ENCODE results near the gene SMURF1.

The SMURF1 gene

GRCh38 chr7:99090771-99091542, 53.0 kb downstream of the SMURF1 start:
- H3K36me3 ChIP-seq (ENCODE audit: insufficient read depth, low read length): peaks cover 4% of the 10 kb centered on the region
- no peaks in the 10 kb centered on the region for H3K27me3 ChIP-seq (ENCODE audit: control insufficient read depth in 1 of 2, insufficient read depth in 2 of 2, low read length in 2 of 2)
- no peak overlapping the region for H3K9ac ChIP-seq (ENCODE audit: low read length)
- H3K9me3 ChIP-seq (ENCODE audit: low read length): no peaks in the 10 kb centered on the region
- H3K4me3 ChIP-seq (ENCODE audit: low read depth in 1 of 2, low read length in 2 of 2): no peak overlapping the region
- H3K4me1 ChIP-seq (ENCODE audit: insufficient read depth, low read length): peaks cover 23% of the 10 kb centered on the region
- no peak overlapping the region for H3K27ac ChIP-seq (ENCODE audit: low read depth, low read length)

GRCh38 chr7:99089914-99090629, 53.8 kb downstream of the SMURF1 start:
- Histone ChIP-seq H3K9ac (ENCODE audit: low read length) (no peak overlapping the region), H3K4me3 (ENCODE audit: low read depth in 1 of 2, low read length in 2 of 2) (no peak overlapping the region), H3K27me3 (ENCODE audit: control insufficient read depth in 1 of 2, insufficient read depth in 2 of 2, low read length in 2 of 2) (no peaks in the 10 kb centered on the region), H3K9me3 (ENCODE audit: low read length) (no peaks in the 10 kb centered on the region), H3K27ac (ENCODE audit: low read depth, low read length) (no peak overlapping the region), H3K36me3 (ENCODE audit: insufficient read depth, low read length) (peaks cover 4% of the 10 kb centered on the region), H3K4me1 (ENCODE audit: insufficient read depth, low read length) (peaks cover 16% of the 10 kb centered on the region)

- Histone ChIP-seq H3K9ac (ENCODE audit: low read length) (no peak overlapping the region), H3K4me1 (ENCODE audit: insufficient read depth, low read length) (peaks cover 27% of the 10 kb centered on the region), H3K36me3 (ENCODE audit: insufficient read depth, low read length) (peaks cover 4% of the 10 kb centered on the region), H3K27ac (ENCODE audit: low read depth, low read length) (no peak overlapping the region), H3K4me3 (ENCODE audit: low read depth in 1 of 2, low read length in 2 of 2) (no peak overlapping the region), H3K9me3 (ENCODE audit: low read length) (no peaks in the 10 kb centered on the region), H3K27me3 (ENCODE audit: control insufficient read depth in 1 of 2, insufficient read depth in 2 of 2, low read length in 2 of 2) (no peaks in the 10 kb centered on the region)
Observed at GRCh38 chr7:99086944-99087343, 57.0 kb downstream of the SMURF1 start.

GRCh38 chr7:99086532-99086931, 57.4 kb downstream of the SMURF1 start:
- Histone ChIP-seq H3K4me3 (ENCODE audit: low read depth in 1 of 2, low read length in 2 of 2) (no peak overlapping the region), H3K9ac (ENCODE audit: low read length) (no peak overlapping the region), H3K4me1 (ENCODE audit: insufficient read depth, low read length) (peaks cover 25% of the 10 kb centered on the region), H3K9me3 (ENCODE audit: low read length) (no peaks in the 10 kb centered on the region), H3K27me3 (ENCODE audit: control insufficient read depth in 1 of 2, insufficient read depth in 2 of 2, low read length in 2 of 2) (no peaks in the 10 kb centered on the region), H3K27ac (ENCODE audit: low read depth, low read length) (no peak overlapping the region), H3K36me3 (ENCODE audit: insufficient read depth, low read length) (peaks cover 4% of the 10 kb centered on the region)

GRCh38 chr7:99083733-99084132, 60.2 kb downstream of the SMURF1 start:
- Histone ChIP-seq H3K9ac (ENCODE audit: low read length) (no peak overlapping the region), H3K9me3 (ENCODE audit: low read length) (no peaks in the 10 kb centered on the region), H3K4me1 (ENCODE audit: insufficient read depth, low read length) (peaks cover 20% of the 10 kb centered on the region), H3K27me3 (ENCODE audit: control insufficient read depth in 1 of 2, insufficient read depth in 2 of 2, low read length in 2 of 2) (no peaks in the 10 kb centered on the region), H3K36me3 (ENCODE audit: insufficient read depth, low read length) (peaks cover 4% of the 10 kb centered on the region), H3K27ac (ENCODE audit: low read depth, low read length) (no peak overlapping the region), H3K4me3 (ENCODE audit: low read depth in 1 of 2, low read length in 2 of 2) (no peak overlapping the region)

- Histone ChIP-seq H3K4me3 (ENCODE audit: low read depth in 1 of 2, low read length in 2 of 2) (no peak overlapping the region), H3K36me3 (ENCODE audit: insufficient read depth, low read length) (peaks cover 4% of the 10 kb centered on the region), H3K27me3 (ENCODE audit: control insufficient read depth in 1 of 2, insufficient read depth in 2 of 2, low read length in 2 of 2) (no peaks in the 10 kb centered on the region), H3K9me3 (ENCODE audit: low read length) (no peaks in the 10 kb centered on the region), H3K4me1 (ENCODE audit: insufficient read depth, low read length) (peaks cover 20% of the 10 kb centered on the region), H3K9ac (ENCODE audit: low read length) (no peak overlapping the region), H3K27ac (ENCODE audit: low read depth, low read length) (no peak overlapping the region)
Observed at GRCh38 chr7:99083068-99083651, 60.7 kb downstream of the SMURF1 start.

GRCh38 chr7:99080679-99081078, 63.2 kb downstream of the SMURF1 start:
- Histone ChIP-seq H3K9ac (ENCODE audit: low read length) (no peak overlapping the region), H3K27me3 (ENCODE audit: control insufficient read depth in 1 of 2, insufficient read depth in 2 of 2, low read length in 2 of 2) (no peaks in the 10 kb centered on the region), H3K4me3 (ENCODE audit: low read depth in 1 of 2, low read length in 2 of 2) (no peak overlapping the region), H3K9me3 (ENCODE audit: low read length) (no peaks in the 10 kb centered on the region), H3K27ac (ENCODE audit: low read depth, low read length) (no peak overlapping the region), H3K36me3 (ENCODE audit: insufficient read depth, low read length) (no peaks in the 10 kb centered on the region), H3K4me1 (ENCODE audit: insufficient read depth, low read length) (peaks cover 20% of the 10 kb centered on the region)

GRCh38 chr7:99079104-99079503, 64.8 kb downstream of the SMURF1 start:
- H3K27me3 ChIP-seq (ENCODE audit: control insufficient read depth in 1 of 2, insufficient read depth in 2 of 2, low read length in 2 of 2): no peaks in the 10 kb centered on the region
- H3K27ac ChIP-seq (ENCODE audit: low read depth, low read length): no peak overlapping the region
- no peak overlapping the region for H3K4me3 ChIP-seq (ENCODE audit: low read depth in 1 of 2, low read length in 2 of 2)
- H3K9me3 ChIP-seq (ENCODE audit: low read length): no peaks in the 10 kb centered on the region
- peaks cover 20% of the 10 kb centered on the region for H3K4me1 ChIP-seq (ENCODE audit: insufficient read depth, low read length)
- H3K36me3 ChIP-seq (ENCODE audit: insufficient read depth, low read length): no peaks in the 10 kb centered on the region
- no peak overlapping the region for H3K9ac ChIP-seq (ENCODE audit: low read length)

GRCh38 chr7:99078416-99078815, 65.5 kb downstream of the SMURF1 start:
- Histone ChIP-seq H3K4me3 (ENCODE audit: low read depth in 1 of 2, low read length in 2 of 2) (no peak overlapping the region), H3K27me3 (ENCODE audit: control insufficient read depth in 1 of 2, insufficient read depth in 2 of 2, low read length in 2 of 2) (no peaks in the 10 kb centered on the region), H3K27ac (ENCODE audit: low read depth, low read length) (no peak overlapping the region), H3K4me1 (ENCODE audit: insufficient read depth, low read length) (peaks cover 16% of the 10 kb centered on the region), H3K9ac (ENCODE audit: low read length) (no peak overlapping the region), H3K36me3 (ENCODE audit: insufficient read depth, low read length) (no peaks in the 10 kb centered on the region), H3K9me3 (ENCODE audit: low read length) (no peaks in the 10 kb centered on the region)

- peaks cover 8% of the 10 kb centered on the region for H3K4me1 ChIP-seq (ENCODE audit: insufficient read depth, low read length)
- no peak overlapping the region for H3K27ac ChIP-seq (ENCODE audit: low read depth, low read length)
- H3K9ac ChIP-seq (ENCODE audit: low read length): no peak overlapping the region
- H3K27me3 ChIP-seq (ENCODE audit: control insufficient read depth in 1 of 2, insufficient read depth in 2 of 2, low read length in 2 of 2): no peaks in the 10 kb centered on the region
- no peaks in the 10 kb centered on the region for H3K36me3 ChIP-seq (ENCODE audit: insufficient read depth, low read length)
- no peak overlapping the region for H3K4me3 ChIP-seq (ENCODE audit: low read depth in 1 of 2, low read length in 2 of 2)
- H3K9me3 ChIP-seq (ENCODE audit: low read length): no peaks in the 10 kb centered on the region
Observed at GRCh38 chr7:99076615-99077014, 67.3 kb downstream of the SMURF1 start.

GRCh38 chr7:99073839-99074446, 70.0 kb downstream of the SMURF1 start:
- no peak overlapping the region for H3K27ac ChIP-seq (ENCODE audit: low read depth, low read length)
- H3K9ac ChIP-seq (ENCODE audit: low read length): no peak overlapping the region
- H3K4me3 ChIP-seq (ENCODE audit: low read depth in 1 of 2, low read length in 2 of 2): no peak overlapping the region
- H3K36me3 ChIP-seq (ENCODE audit: insufficient read depth, low read length): no peaks in the 10 kb centered on the region
- no peaks in the 10 kb centered on the region for H3K27me3 ChIP-seq (ENCODE audit: control insufficient read depth in 1 of 2, insufficient read depth in 2 of 2, low read length in 2 of 2)
- H3K9me3 ChIP-seq (ENCODE audit: low read length): no peaks in the 10 kb centered on the region
- H3K4me1 ChIP-seq (ENCODE audit: insufficient read depth, low read length): peaks cover 2% of the 10 kb centered on the region
